ENCODE results near the gene PLEKHA6. TPM values are rescaled to one million over a fixed set of nuclear protein-coding genes. Genes with fewer than 3 reads are reported as not detected.

PLEKHA6 gene
- total and polyA plus RNA-seq, 2 of the 8 experiments (the other 6 are each of a cell fraction or from before 2014, with no cell fraction given), result 4.8 to 20.2 TPM

GRCh38 chr1:204334455-204334854 lies 25.3 kb downstream of the PLEKHA6 start:
- no peaks in the 10 kb centered on the region for H3K27me3 ChIP-seq (replicated peaks in 1 of 4; ENCODE audit: control insufficient read depth in 3 of 4, extremely low read depth in 1 of 4, insufficient read depth in 3 of 4, low read length in 3 of 4)
- 89% methylated on average over 7 of the region's 7 CpGs; no CpG with 5 or more reads in 1 of the 2 experiments for WGBS, 2 experiments (ENCODE audit: extremely low coverage in 1 of 2, insufficient coverage in 1 of 2, insufficient read length in 1 of 2, insufficient replicate concordance in 2 of 2, low coverage in 1 of 2, low lambda C conversion rate in 2 of 2, missing lambda C conversion rate in 1 of 2)
- no peak overlapping the region for H2BK15ac ChIP-seq (ENCODE audit: low read length)
- no peaks in the 10 kb centered on the region for H3K9me3 ChIP-seq (ENCODE audit: insufficient read depth in 2 of 2, low read depth in 1 of 2, low read length in 1 of 2)
- no peaks in the 10 kb centered on the region for H3K79me1 ChIP-seq (ENCODE audit: low read depth, low read length)
- H4K5ac ChIP-seq (ENCODE audit: insufficient read length, low read depth, low read length), result no peak overlapping the region
- no peaks in the 10 kb centered on the region for H3K36me3 ChIP-seq (ENCODE audit: control insufficient read depth in 2 of 4, insufficient read depth in 4 of 4, low read length in 3 of 4)
- no peak overlapping the region for H2AFZ ChIP-seq (ENCODE audit: low read length)
- FAIRE-seq (no peak), DNase-seq (ENCODE audit: low read depth in 1 of 2, low spot score in 2 of 2) (no peak)
- no peak overlapping the region for H3K56ac ChIP-seq (replicated peaks; ENCODE audit: insufficient read length, low read depth, low read length)
- H4K20me1 ChIP-seq (replicated peaks in 1 of 2; ENCODE audit: control insufficient read depth in 1 of 2, insufficient read depth in 2 of 2, low read length in 2 of 2), result no peaks in the 10 kb centered on the region
- H3K4me2 ChIP-seq (ENCODE audit: insufficient read depth in 1 of 2, low read depth in 2 of 2, low read length in 2 of 2), result no peak overlapping the region
- H2AK5ac ChIP-seq (ENCODE audit: low read depth, low read length), result no peak overlapping the region
- H3K14ac ChIP-seq (ENCODE audit: insufficient read length), result no peak overlapping the region
- CTCF ChIA-PET (ENCODE audit: partially characterized antibody), result interaction anchor here (1.0 to 3.0 kb wide), 5 partner anchors 9 to 144 kb away, joined by 3 to 9 read pairs (median 6); no protein-coding TSS in a partner anchor
- H3K23me2 ChIP-seq (ENCODE audit: low read depth, low read length), result no peaks in the 10 kb centered on the region
- no peak overlapping the region for H3K18ac ChIP-seq (ENCODE audit: extremely low read depth, low read length)
- no peak overlapping the region for H3K23ac ChIP-seq (ENCODE audit: insufficient read length)
- H3K79me2 ChIP-seq (ENCODE audit: control insufficient read depth in 1 of 2, insufficient read depth in 2 of 2, low read length in 2 of 2), result no peaks in the 10 kb centered on the region
- no peak overlapping the region for H2BK12ac ChIP-seq (ENCODE audit: low read depth, low read length)
- H3K27ac ChIP-seq (ENCODE audit: low read depth, low read length), result no peak overlapping the region
- peaks cover 17 to 36% (median 27%) of the 10 kb centered on the region in 4 experiments for H3K4me1 ChIP-seq (replicated peaks in 1 of 4; ENCODE audit: control insufficient read depth in 3 of 4, insufficient read depth in 4 of 4, low read length in 3 of 4)
- no peak overlapping the region for H3K4ac ChIP-seq (replicated peaks; ENCODE audit: insufficient read length, low read depth, low read length)
- POLR2A ChIA-PET (ENCODE audit: partially characterized antibody), result interaction anchor here (1.6 to 2.0 kb wide), 2 partner anchors 12 to 20 kb away, joined by 3 to 5 read pairs; no protein-coding TSS in a partner anchor
- H2BK20ac ChIP-seq (ENCODE audit: low read length), result no peak overlapping the region
- H4K8ac ChIP-seq (ENCODE audit: extremely low read depth, insufficient read depth, low read length), result no peak overlapping the region
- no peak overlapping the region for H3K9ac ChIP-seq (replicated peaks in 1 of 4; ENCODE audit: extremely low read depth in 1 of 4, low read depth in 3 of 4, low read length in 3 of 4)
- no peak overlapping the region for H4K91ac ChIP-seq (replicated peaks; ENCODE audit: insufficient read length, low read length)
- H3K4me3 ChIP-seq (ENCODE audit: extremely low read depth in 1 of 4, insufficient read depth in 2 of 4, low read depth in 3 of 4, low read length in 4 of 4), result no peak overlapping the region
- H2BK120ac ChIP-seq (replicated peaks; ENCODE audit: low read depth, low read length), result no peak overlapping the region
- H2BK5ac ChIP-seq (ENCODE audit: low read depth, low read length), result no peak overlapping the region
- TF ChIP-seq RAD21 (IDR thresholded peaks at IDR 0.05 in 1 of 2, conservative IDR thresholded peaks at IDR 0.05 in 1 of 2; ENCODE audit: low read depth in 2 of 2, low read length in 2 of 2) (no peak), POLR2AphosphoS5 (IDR thresholded peaks at IDR 0.05; ENCODE audit: low read depth, low read length) (no peak), MAFK (IDR thresholded peaks at IDR 0.05; ENCODE audit: low read depth, low read length) (no peak), BACH1 (IDR thresholded peaks at IDR 0.05; ENCODE audit: low read length) (no peak), CREB1 (IDR thresholded peaks at IDR 0.05) (no peak), CHD2 (IDR thresholded peaks at IDR 0.05; ENCODE audit: low read length) (no peak), TBP (IDR thresholded peaks at IDR 0.05; ENCODE audit: low read depth, low read length) (no peak), GABPA (IDR thresholded peaks at IDR 0.05; ENCODE audit: borderline replicate concordance, insufficient read depth, low read length) (no peak), SAP30 (IDR thresholded peaks at IDR 0.05; ENCODE audit: insufficient read depth, insufficient replicate concordance, low read length) (no peak)
- TF ChIP-seq, protein P1, sequence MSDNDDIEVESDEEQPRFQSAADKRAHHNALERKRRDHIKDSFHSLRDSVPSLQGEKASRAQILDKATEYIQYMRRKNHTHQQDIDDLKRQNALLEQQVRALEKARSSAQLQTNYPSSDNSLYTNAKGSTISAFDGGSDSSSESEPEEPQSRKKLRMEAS (IDR thresholded peaks at IDR 0.05), result no peak
